GM18909 (cell line): ENCODE results near the gene AP1S3.
A peak's percentile ranks its signal among the peaks of the same experiment; 100 is the strongest.
"Not testable (repeated sequence)": the region's sequence is repeated elsewhere in the genome, so short reads cannot be mapped to it uniquely, and the experiment has no call there.

Experiments used
- ATAC-seq: cut with Tn5 transposase; IDR thresholded peaks from one replicate; pipeline ENCODE4 v1.9.1; 2021; ENCODE audit warnings: mild to moderate bottlenecking; ENCODE audit not compliant: unreplicated experiment, poor library complexity

Gene AP1S3

GRCh38 chr2:223811757-223812156, 25.6 kb downstream of the AP1S3 start:
- no peak for ATAC-seq

- no peak for ATAC-seq
Measured at GRCh38 chr2:223805008-223805407, 32.4 kb downstream of the AP1S3 start.

GRCh38 chr2:223801736-223802135, 35.6 kb downstream of the AP1S3 start:
- no peak for ATAC-seq

DNA sequence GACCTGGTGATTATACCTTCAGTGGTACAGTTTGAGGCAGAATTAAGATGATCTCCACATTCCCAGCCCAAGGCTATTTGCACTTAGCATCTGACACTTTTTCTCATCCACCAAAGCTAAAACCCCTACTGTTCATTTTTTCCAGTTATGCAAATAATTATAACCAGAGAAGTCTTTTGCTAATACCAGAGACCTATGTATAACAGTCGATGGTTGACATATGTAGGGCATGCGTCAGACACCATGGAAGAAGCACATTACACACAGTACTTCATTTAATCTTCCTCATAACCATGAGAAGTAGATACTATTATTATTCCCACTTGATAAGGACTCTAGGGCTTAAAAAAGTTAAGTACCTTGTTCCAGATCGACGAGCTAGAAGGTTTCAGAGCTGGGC, 36.5 kb downstream of the AP1S3 start:
- no peak for ATAC-seq

DNA sequence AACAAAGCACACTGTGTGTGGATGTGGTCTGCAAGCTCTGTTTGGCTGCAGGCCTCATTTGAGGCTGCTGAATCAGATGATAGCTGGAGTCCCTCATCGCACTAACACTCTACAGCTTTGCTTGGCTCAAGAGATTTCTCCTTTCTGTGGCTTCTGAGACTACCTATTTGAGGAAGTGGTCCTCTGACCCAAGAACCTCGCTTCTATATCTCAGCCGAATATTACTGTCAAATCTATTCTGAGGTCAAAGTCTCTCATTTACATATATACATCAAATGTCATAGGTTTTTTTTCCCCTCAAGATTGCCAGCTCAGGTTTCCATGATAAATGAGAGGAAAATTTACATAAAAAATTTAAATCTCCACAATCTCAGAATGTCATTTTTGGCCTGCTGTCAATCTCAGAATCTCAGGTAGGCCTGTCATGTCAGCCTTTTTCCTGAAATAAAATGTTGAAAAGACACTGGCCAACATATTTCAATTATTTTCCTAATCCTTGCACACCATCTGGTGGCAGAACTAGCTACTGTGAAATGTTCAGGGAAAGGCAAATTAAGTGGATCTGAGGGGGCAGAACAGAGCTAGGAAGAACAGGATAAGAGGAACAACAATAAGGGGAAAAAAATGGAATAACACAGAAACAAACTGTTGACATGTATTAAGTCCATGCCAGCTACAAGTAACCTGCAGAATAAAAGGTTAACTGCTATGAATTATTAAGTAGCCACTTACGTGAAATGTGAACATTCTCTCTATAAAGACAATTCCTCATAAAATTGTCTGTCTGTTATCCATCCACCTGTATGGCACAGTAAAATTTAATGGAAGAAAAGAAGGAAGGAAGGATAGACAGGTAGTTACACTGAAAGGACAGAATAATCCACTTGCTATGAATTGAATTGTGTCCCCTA, 39.3 kb downstream of the AP1S3 start:
- peak; percentile 99 for ATAC-seq

GRCh38 chr2:223797037-223797436, 40.3 kb downstream of the AP1S3 start:
- ATAC-seq, result no peak

GRCh38 chr2:223789423-223789822, 48.0 kb downstream of the AP1S3 start:
- no peak for ATAC-seq

DNA sequence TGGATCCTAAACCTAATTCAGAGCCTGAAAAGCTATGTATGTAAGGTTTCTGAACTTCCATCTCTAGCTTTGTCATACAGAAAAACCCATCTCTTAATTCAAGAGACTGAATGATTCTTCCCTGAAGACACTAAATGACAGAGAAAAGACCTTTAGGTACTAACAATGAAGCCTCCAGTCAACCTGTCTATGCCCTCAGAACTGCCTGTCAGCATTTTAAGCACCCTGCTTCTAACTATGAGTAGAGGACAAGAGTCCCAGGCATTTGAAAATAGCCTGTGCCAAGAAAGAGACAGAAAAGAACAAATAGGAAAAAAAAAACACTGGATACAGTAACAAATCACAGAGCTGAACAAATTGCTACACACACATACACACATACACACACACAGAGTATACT, 48.6 kb downstream of the AP1S3 start:
- no peak for ATAC-seq

GRCh38 chr2:223788106-223788505, 49.3 kb downstream of the AP1S3 start:
- ATAC-seq, result not testable (repeated sequence)

DNA sequence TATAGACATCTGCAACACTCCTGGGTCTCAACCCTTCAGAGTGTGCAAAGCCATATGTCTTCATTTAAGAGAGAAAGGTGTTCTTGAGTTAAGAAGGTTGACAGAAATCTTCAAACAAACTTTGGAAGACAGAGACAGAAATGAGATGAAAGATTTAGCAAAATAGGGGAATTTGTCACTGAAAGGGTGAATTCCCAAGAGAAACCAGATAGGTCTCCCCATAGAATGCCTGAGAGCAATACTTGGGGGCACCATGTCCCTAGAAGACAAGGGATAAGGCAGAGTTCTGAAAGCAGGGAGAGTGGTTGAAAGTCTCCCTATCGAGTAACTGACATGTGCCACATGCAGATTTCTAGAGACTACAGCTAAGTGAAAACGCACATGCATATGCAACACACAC, 50.0 kb downstream of the AP1S3 start:
- no peak for ATAC-seq

GRCh38 chr2:223786943-223787342, 50.4 kb downstream of the AP1S3 start:
- peak; percentile 54 for ATAC-seq

DNA sequence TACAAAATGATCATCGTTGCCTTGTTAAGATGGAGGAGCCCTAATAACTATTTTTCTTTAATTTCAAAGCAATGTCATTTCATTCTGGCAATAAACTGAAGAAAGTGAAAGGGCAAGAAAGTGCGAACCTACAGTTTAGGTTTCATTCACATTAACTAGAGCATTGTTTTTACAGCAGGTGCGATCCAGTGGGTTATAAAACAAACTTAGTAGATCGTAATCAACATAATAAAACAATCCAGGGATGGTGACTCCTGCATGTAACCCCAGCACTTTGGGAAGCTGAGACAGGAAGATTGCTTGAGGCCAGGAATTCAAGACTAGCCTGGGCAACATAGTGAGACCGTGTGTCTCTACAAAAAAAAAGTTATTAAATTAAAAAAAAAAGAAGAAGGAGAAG, 51.1 kb downstream of the AP1S3 start:
- no peak for ATAC-seq

- ATAC-seq, result no peak
Measured at GRCh38 chr2:223784221-223784772, 53.1 kb downstream of the AP1S3 start.

DNA sequence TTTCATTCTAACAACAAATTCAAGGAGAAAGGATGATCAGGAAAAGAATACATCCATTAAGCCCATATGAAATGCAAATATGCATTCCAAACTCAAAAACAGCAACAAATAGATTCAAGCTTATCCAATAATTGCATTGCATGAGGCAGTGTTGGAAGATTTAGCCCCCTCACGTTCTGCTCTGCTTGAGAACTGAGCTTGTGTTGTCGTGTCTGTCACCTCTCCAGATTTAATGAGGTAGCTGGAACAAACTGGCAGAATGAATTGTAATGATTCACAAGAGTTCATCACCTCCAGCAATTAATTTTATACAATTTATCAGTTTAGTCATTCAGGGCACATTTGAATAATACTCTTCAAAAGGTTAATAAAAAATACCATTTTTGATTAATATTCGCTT, 54.8 kb downstream of the AP1S3 start:
- ATAC-seq, result no peak

GRCh38 chr2:223781560-223781959, 55.8 kb downstream of the AP1S3 start:
- ATAC-seq, result no peak

DNA sequence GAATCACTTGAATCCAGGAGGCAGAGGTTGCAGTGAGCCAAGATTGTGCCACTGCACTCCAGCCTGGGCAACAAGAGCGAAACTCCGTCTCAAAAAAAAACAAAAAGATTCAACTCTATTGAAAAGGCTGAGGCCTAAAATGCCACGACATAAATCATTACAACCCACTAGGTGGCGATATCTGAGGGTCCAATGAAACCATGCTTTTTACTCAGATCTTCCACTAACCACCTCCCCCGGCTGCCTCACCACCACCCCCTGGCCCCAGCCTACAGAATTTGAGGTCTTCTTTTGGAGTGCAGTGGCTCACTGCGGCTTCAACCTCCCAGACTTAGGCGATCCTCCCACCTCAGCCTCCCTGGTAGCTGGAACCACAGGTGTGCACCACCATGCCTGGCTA, 57.5 kb downstream of the AP1S3 start:
- peak; percentile 73 for ATAC-seq

DNA sequence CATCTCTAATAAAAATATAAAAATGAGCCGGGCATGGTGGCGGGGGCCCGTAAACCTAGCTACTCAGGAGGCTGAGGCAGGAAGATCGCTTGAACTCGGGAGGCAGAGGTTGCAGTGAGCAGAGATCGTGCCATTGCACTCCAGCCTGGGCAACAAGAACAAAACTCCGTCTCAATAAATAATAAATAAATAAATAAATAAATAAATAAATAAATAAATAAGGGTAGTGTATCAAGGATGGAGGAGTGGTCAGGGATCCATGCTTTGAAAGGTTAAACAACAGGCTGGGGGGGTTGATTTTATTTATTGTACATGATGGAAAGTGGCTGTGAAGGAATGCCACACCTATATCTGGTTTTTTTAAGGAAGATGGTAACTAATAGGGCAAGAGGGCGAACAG, 63.2 kb downstream of the AP1S3 start:
- ATAC-seq, result no peak

DNA sequence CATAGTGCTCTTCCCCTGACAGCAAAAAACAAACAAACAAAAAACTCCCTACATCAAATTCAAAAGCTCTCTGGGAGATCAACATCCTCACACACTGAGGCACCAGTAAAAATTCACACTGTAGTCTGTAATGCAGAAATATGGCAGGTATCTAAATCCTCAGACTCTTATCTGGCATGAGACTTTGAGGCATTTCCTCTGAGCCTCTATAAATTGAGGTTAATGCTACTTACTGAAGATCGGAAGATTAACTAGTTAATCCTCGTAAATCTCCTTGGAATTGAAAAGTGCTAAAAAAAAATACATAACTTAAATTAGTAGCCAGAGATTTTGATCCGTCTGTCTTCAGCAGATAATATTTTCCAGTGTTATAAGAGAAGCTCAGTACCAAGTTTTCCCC, 65.0 kb downstream of the AP1S3 start:
- no peak for ATAC-seq

DNA sequence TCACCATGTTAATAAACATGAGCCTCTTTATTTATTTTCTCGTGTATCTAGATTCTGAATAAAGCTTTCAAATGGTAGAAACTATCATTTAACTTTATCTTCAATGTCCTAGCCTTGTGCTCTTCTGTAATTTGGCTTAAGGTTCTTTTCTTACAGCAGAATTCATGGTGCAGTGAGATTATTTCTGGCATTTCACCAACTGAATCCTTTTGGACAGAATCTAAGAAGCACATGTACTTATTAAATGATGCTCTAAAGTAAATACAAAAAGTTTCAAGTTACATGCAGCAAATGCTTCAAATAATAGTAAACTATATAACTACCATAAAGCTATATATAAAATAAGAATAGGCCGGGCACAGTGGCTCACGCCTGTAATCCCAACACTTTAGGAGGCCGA, 65.9 kb downstream of the AP1S3 start:
- ATAC-seq, result no peak

- ATAC-seq, result no peak
Measured at GRCh38 chr2:223768179-223768578, 69.2 kb downstream of the AP1S3 start.

GRCh38 chr2:223767341-223767740, 70.0 kb downstream of the AP1S3 start:
- no peak for ATAC-seq

DNA sequence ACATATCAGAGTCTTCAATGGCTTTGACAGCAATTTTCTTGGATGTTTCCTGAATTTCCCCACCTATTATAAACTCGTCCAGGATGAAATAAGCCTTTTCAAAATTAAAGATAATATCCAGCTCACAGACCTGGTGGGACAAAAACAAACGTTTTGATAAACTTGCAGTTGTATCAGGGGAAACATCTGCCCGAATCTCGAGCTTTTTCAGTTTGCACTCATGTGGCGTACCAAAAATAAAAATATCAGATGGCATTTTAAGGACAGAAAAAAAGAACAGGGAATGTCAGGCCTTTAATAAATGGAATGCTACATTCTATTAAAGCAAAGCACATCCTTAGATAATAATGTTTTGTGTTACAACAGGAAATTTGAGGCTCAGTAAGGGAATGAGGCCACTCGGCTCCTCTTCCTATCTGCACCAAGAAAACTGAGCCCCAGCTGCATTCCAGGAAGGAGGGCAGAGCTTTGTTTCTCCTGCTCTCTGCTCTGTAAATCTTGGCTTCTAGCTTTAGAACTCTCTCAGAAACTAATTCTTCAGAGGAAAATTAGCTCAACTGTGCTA, 72.1 kb downstream of the AP1S3 start:
- no peak for ATAC-seq
